A673 (cell line): ENCODE measurements around the gene GPR15. TPM values are rescaled to one million over a fixed set of nuclear protein-coding genes. Genes with fewer than 3 reads are reported as not detected.

Experiments used
- BruUV-seq: library from RNA; stranded (reverse); fragments of 400-500 nt; replicated peaks from 2 replicates; lab custom pipeline; 2021; lab: Mats Ljungman, UMichigan
- CTCF ChIA-PET: fragments of 300-600 bp; sonication (Branson Sonifier 250); formaldehyde crosslinking; loops from one replicate; lab custom pipeline; 2022; ENCODE audit warnings: antibody characterized with exemption; lab: Charles Lee
- POLR2A ChIA-PET: fragments of 300-600 bp; sonication (Branson Sonifier 250); formaldehyde crosslinking; loops from one replicate; lab custom pipeline; 2022; ENCODE audit warnings: antibody characterized with exemption; ENCODE audit not compliant: low non-redundant PET; lab: Charles Lee
- DNase-seq: peaks from one replicate; pipeline ENCODE4 v3.0.0-alpha.2; 2015; ENCODE audit warnings: low spot score
- H3K27ac ChIP-seq: fragments of 200-600 bp; sonication (generic); 2 replicates; pipeline ENCODE4 v1.5.1; 2016; ENCODE audit warnings: mixed run types, low read depth, mild to moderate bottlenecking, mixed read lengths, antibody characterized with exemption, low read length; ENCODE audit not compliant: poor library complexity, severe bottlenecking
- H3K27me3 ChIP-seq: fragments of 200-600 bp; sonication (generic); replicated peaks from 2 replicates; pipeline ENCODE4 v1.6.1; 2017; ENCODE audit warnings: mixed run types, low read depth, mild to moderate bottlenecking, mixed read lengths, antibody characterized with exemption, low read length; ENCODE audit not compliant: insufficient read depth, poor library complexity
- H3K36me3 ChIP-seq: fragments of 200-600 bp; sonication (generic); 2 replicates; pipeline ENCODE4 v1.6.1; 2016; ENCODE audit warnings: mixed run types, mild to moderate bottlenecking, mixed read lengths, antibody characterized with exemption, low read length; ENCODE audit not compliant: insufficient read depth, poor library complexity, severe bottlenecking
- H3K4me1 ChIP-seq: fragments of 200-600 bp; sonication (generic); 2 replicates; pipeline ENCODE4 v1.6.1; 2017; ENCODE audit warnings: mixed run types, mild to moderate bottlenecking, mixed read lengths, antibody characterized with exemption, low read length; ENCODE audit not compliant: insufficient read depth, poor library complexity, severe bottlenecking
- H3K4me3 ChIP-seq: fragments of 200-600 bp; sonication (generic); 2 replicates; pipeline ENCODE4 v1.5.1; 2016; ENCODE audit warnings: low read depth, mixed run types, mild to moderate bottlenecking, mixed read lengths, low read length; ENCODE audit not compliant: poor library complexity, severe bottlenecking
- H3K9me3 ChIP-seq: fragments of 200-600 bp; sonication (generic); 2 replicates; pipeline ENCODE4 v1.6.1; 2016; ENCODE audit warnings: mixed run types, low read depth, mild to moderate bottlenecking, mixed read lengths, antibody characterized with exemption, low read length; ENCODE audit not compliant: poor library complexity, severe bottlenecking
- EZH2 ChIP-seq: fragments of 200-600 bp; sonication (generic); IDR thresholded peaks from 2 replicates; pipeline ENCODE4 v1.6.1; 2017; ENCODE audit warnings: borderline replicate concordance, low read depth, mild to moderate bottlenecking, mixed read lengths, antibody characterized with exemption, low read length; ENCODE audit not compliant: poor library complexity, severe bottlenecking
- intact Hi-C: fragments of 100-400 bp; cut with micrococcal nuclease; formaldehyde crosslinking; loops from one replicate; pipeline ENCODE4 v1.10.0; 2022; ENCODE audit not compliant: unreplicated experiment
- total RNA-seq: library from RNA; stranded (reverse); gene quantifications from 2 replicates; pipeline ENCODE4 v1.2.3, GENCODE V29; 2021
- TF ChIP-seq, protein P1 (sequence below): fragments of 300-800, 200-600 bp; sonication (generic); conservative IDR thresholded peaks from 2 replicates; pipeline ENCODE4 v1.5.1; 2017; ENCODE audit warnings: low read depth, mild to moderate bottlenecking, antibody characterized with exemption, low read length, moderate library complexity, mixed read lengths

GPR15 gene
- total RNA-seq, 1 experiment from 2014 or later, result not detected

- H3K4me3 ChIP-seq, result no peak overlapping the region
- DNase-seq, result no peak
- no peak overlapping the region for H3K27ac ChIP-seq
- CTCF ChIA-PET, result no interaction called here
- H3K36me3 ChIP-seq, result no peaks in the 10 kb centered on the region
- no peaks in the 10 kb centered on the region for H3K4me1 ChIP-seq
- intact Hi-C loops, result no loop called here
- POLR2A ChIA-PET, result no interaction called here
- TF ChIP-seq EZH2, result no peak
- TF ChIP-seq, protein P1, sequence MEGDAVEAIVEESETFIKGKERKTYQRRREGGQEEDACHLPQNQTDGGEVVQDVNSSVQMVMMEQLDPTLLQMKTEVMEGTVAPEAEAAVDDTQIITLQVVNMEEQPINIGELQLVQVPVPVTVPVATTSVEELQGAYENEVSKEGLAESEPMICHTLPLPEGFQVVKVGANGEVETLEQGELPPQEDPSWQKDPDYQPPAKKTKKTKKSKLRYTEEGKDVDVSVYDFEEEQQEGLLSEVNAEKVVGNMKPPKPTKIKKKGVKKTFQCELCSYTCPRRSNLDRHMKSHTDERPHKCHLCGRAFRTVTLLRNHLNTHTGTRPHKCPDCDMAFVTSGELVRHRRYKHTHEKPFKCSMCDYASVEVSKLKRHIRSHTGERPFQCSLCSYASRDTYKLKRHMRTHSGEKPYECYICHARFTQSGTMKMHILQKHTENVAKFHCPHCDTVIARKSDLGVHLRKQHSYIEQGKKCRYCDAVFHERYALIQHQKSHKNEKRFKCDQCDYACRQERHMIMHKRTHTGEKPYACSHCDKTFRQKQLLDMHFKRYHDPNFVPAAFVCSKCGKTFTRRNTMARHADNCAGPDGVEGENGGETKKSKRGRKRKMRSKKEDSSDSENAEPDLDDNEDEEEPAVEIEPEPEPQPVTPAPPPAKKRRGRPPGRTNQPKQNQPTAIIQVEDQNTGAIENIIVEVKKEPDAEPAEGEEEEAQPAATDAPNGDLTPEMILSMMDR, result no peak
- no TSS peak for BruUV-seq
- H3K27me3 ChIP-seq, result peaks cover 57% of the 10 kb centered on the region
- no peaks in the 10 kb centered on the region for H3K9me3 ChIP-seq
Measured at GRCh38 chr3:98551754-98552153, 20.0 kb downstream of the GPR15 start.

DNA sequence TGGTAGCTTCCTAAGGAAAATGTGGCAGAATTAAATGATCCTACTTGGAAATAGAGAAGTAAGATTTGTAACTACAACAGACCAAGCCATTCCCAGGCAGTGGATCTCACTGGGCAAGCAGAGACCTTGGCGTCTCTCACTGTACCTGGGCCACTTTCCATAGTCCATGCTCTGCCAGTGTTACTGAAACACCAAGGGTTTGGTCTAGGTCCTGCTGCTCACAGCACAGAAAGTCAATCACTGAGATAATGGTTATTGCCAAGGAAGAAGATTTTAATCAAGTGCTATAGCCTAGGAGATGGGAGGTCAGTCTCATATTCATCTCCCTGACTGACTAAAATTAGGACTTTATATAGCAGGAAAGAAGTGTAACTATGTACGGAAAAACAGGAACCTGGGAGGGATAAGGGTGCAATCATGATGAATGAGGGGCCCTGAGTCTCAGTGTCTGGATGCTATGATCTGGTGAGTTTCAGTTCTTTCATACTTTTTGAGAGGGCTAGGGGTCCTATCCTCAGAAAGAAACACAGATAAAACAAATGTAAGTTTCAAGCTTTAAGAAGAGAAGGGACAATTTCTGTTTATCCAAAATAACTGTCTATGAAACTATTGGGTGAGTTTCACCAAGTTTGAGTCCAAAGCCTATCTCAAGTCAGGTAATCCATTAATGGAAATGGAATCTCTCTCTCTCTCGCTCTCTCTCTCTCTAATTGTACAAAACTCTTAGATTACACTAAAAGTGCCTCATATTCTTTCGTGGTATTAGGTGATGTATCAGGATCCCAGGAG, 20.6 kb downstream of the GPR15 start:
- H3K4me1 ChIP-seq, result no peaks in the 10 kb centered on the region
- TF ChIP-seq EZH2, result no peak
- TF ChIP-seq, protein P1, result no peak
- H3K36me3 ChIP-seq, result no peaks in the 10 kb centered on the region
- ChIA-PET CTCF (no interaction called here), POLR2A (interaction anchor here (0.6 kb wide), 1 partner anchor 381 kb away, joined by 3 read pairs; no protein-coding TSS in a partner anchor)
- H3K9me3 ChIP-seq, result no peaks in the 10 kb centered on the region
- H3K27ac ChIP-seq, result no peak overlapping the region
- intact Hi-C loops, result no loop called here
- H3K27me3 ChIP-seq, result peaks cover 59% of the 10 kb centered on the region
- no peak overlapping the region for H3K4me3 ChIP-seq
- no peak for DNase-seq
- BruUV-seq, result no TSS peak

- ChIA-PET POLR2A (interaction anchor here (0.6 kb wide), 1 partner anchor 382 kb away, joined by 3 read pairs; no protein-coding TSS in a partner anchor), CTCF (no interaction called here)
- Histone ChIP-seq H3K9me3 (no peaks in the 10 kb centered on the region), H3K4me3 (no peak overlapping the region), H3K27ac (no peak overlapping the region), H3K27me3 (peaks cover 59% of the 10 kb centered on the region), H3K4me1 (no peaks in the 10 kb centered on the region), H3K36me3 (no peaks in the 10 kb centered on the region)
- TF ChIP-seq EZH2, result no peak
- TF ChIP-seq, protein P1, result no peak
- no peak for DNase-seq
- intact Hi-C loops, result no loop called here
- no TSS peak for BruUV-seq
Measured at GRCh38 chr3:98553021-98553563, 21.3 kb downstream of the GPR15 start.
